NT2/D1 (cell line): Measurements from ENCODE around the gene ECSCR.
"Not testable (repeated sequence)": the region's sequence is repeated elsewhere in the genome, so short reads cannot be mapped to it uniquely, and the experiment has no call there.

Experiments used
- DNase-seq: peaks from one replicate; pipeline ENCODE4 v3.0.0-alpha.2; 2011; ENCODE audit warnings: low read depth, low spot score
- H3K27me3 ChIP-seq: 2 replicates; pipeline ENCODE4 v1.6.0; 2011; ENCODE audit warnings: mild to moderate bottlenecking; ENCODE audit not compliant: insufficient read length, insufficient read depth
- H3K36me3 ChIP-seq: 2 replicates; pipeline ENCODE4 v1.6.1; 2011; ENCODE audit warnings: mild to moderate bottlenecking, low read length, mixed read lengths; ENCODE audit not compliant: insufficient read depth, insufficient read length
- H3K4me1 ChIP-seq: 2 replicates; pipeline ENCODE4 v1.5.1; 2011; ENCODE audit not compliant: insufficient read depth, insufficient read length
- H3K4me3 ChIP-seq: 2 replicates; pipeline ENCODE4 v1.5.1; 2011; ENCODE audit warnings: low read depth; ENCODE audit not compliant: insufficient read length
- H3K9ac ChIP-seq: 2 replicates; pipeline ENCODE4 v1.6.0; 2011; ENCODE audit warnings: low read depth; ENCODE audit not compliant: insufficient read length
- H3K9me3 ChIP-seq: 2 replicates; pipeline ENCODE4 v1.5.1; 2011; ENCODE audit warnings: mild to moderate bottlenecking, low read length; ENCODE audit not compliant: insufficient read depth
- SUZ12 ChIP-seq: IDR thresholded peaks from 2 replicates; pipeline ENCODE4 v1.6.1; 2011; ENCODE audit not compliant: insufficient read length, insufficient read depth; ENCODE audit errors: extremely low read depth
- YY1 ChIP-seq: IDR thresholded peaks from 2 replicates; pipeline ENCODE4 v1.6.1; 2011; ENCODE audit not compliant: insufficient read length, insufficient read depth
- ZNF274 ChIP-seq: IDR thresholded peaks from 2 replicates; pipeline ENCODE4 v1.6.1; 2011; ENCODE audit warnings: mild to moderate bottlenecking, low read depth, low read length

ECSCR gene

GRCh38 chr5:139413153-139413552 lies 49.4 kb downstream of the ECSCR start:
- Histone ChIP-seq H3K9ac (no peak overlapping the region), H3K4me3 (no peak overlapping the region), H3K36me3 (peaks cover 20% of the 10 kb centered on the region), H3K9me3 (no peaks in the 10 kb centered on the region), H3K4me1 (no peaks in the 10 kb centered on the region), H3K27me3 (no peaks in the 10 kb centered on the region)
- DNase-seq: no peak
- TF ChIP-seq ZNF274 (no peak), SUZ12 (no peak), YY1 (no peak)

- no peak overlapping the region for H3K9ac ChIP-seq
- TF ChIP-seq SUZ12 (no peak), ZNF274 (no peak), YY1 (no peak)
Observed at GRCh38 chr5:139410993-139411828, 51.3 kb downstream of the ECSCR start.

GRCh38 chr5:139410121-139410992 lies 52.2 kb downstream of the ECSCR start:
- Histone ChIP-seq H3K9me3 (no peaks in the 10 kb centered on the region), H3K27me3 (no peaks in the 10 kb centered on the region), H3K36me3 (peaks cover 9% of the 10 kb centered on the region), H3K4me1 (peaks cover 2% of the 10 kb centered on the region), H3K4me3 (no peak overlapping the region), H3K9ac (no peak overlapping the region)
- DNase-seq: no peak
- TF ChIP-seq SUZ12: no peak
- TF ChIP-seq YY1: no peak
- TF ChIP-seq ZNF274: no peak

More at GRCh38 chr5:139410993-139411828, 51.3 kb downstream of the ECSCR start:
- Histone ChIP-seq H3K4me3 (no peak overlapping the region), H3K27me3 (no peaks in the 10 kb centered on the region), H3K9me3 (no peaks in the 10 kb centered on the region), H3K4me1 (peaks cover 2% of the 10 kb centered on the region), H3K36me3 (peaks cover 10% of the 10 kb centered on the region)
- DNase-seq: no peak

GRCh38 chr5:139409116-139409515 lies 53.4 kb downstream of the ECSCR start:
- H3K27me3 ChIP-seq, DNase-seq, H3K4me3 ChIP-seq, H3K4me1 ChIP-seq, H3K9me3 ChIP-seq, H3K9ac ChIP-seq, H3K36me3 ChIP-seq: not testable (repeated sequence)

- Histone ChIP-seq H3K9ac (no peak overlapping the region), H3K4me3 (no peak overlapping the region), H3K36me3 (peaks cover 7% of the 10 kb centered on the region), H3K9me3 (no peaks in the 10 kb centered on the region), H3K4me1 (peaks cover 2% of the 10 kb centered on the region), H3K27me3 (no peaks in the 10 kb centered on the region)
- DNase-seq: no peak
- TF ChIP-seq ZNF274: no peak
Observed at GRCh38 chr5:139408191-139408590, 54.4 kb downstream of the ECSCR start.

- TF ChIP-seq YY1: no peak
- no peak for TF ChIP-seq ZNF274
- TF ChIP-seq SUZ12: no peak
- Histone ChIP-seq H3K9me3 (no peaks in the 10 kb centered on the region), H3K36me3 (peaks cover 2% of the 10 kb centered on the region), H3K9ac (no peak overlapping the region), H3K4me1 (peaks cover 2% of the 10 kb centered on the region), H3K27me3 (no peaks in the 10 kb centered on the region), H3K4me3 (no peak overlapping the region)
- no peak for DNase-seq
Observed at GRCh38 chr5:139407517-139407916, 55.0 kb downstream of the ECSCR start.

GRCh38 chr5:139406963-139407362 lies 55.6 kb downstream of the ECSCR start:
- no peak for DNase-seq
- no peak for TF ChIP-seq YY1
- TF ChIP-seq ZNF274: no peak
- TF ChIP-seq SUZ12: no peak
- H3K4me1 ChIP-seq: peaks cover 2% of the 10 kb centered on the region

More at GRCh38 chr5:139406963-139407362, 55.6 kb downstream of the ECSCR start:
- no peaks in the 10 kb centered on the region for H3K36me3 ChIP-seq
- H3K27me3 ChIP-seq: no peaks in the 10 kb centered on the region
- H3K9ac ChIP-seq: no peak overlapping the region
- H3K9me3 ChIP-seq: no peaks in the 10 kb centered on the region
- H3K4me3 ChIP-seq: no peak overlapping the region
